HEK293 (cell line): ENCODE results near the gene VPS35L.

Source experiments
- CTCF ChIA-PET: fragments of 350-600 bp; formaldehyde crosslinking; extraction: SDS; loops from one replicate; lab custom pipeline; 2021; ENCODE audit warnings: antibody characterized with exemption; lab: Yijun Ruan, JAX
- POLR2A ChIA-PET: fragments of 300-600 bp; formaldehyde crosslinking; extraction: SDS; loops from one replicate; lab custom pipeline; 2020; ENCODE audit warnings: antibody characterized with exemption, inconsistent platforms; lab: Yijun Ruan, JAX
- H3K27ac ChIP-seq: fragments of 200-500 bp; sonication (Bioruptor generic); 2 replicates; pipeline ENCODE4 v1.5.1; 2014; ENCODE audit warnings: low read depth, low read length, control low read depth, inconsistent platforms; ENCODE audit errors: extremely low read depth
- H3K36me3 ChIP-seq, 2 experiments: fragments of 200-500 bp in 1 of 2; sonication (Bioruptor generic) in 1 of 2; 1 replicate in 1 of 2; 2 replicates in 1 of 2; pipeline ENCODE4 v1.5.1; 2014 to 2017; ENCODE audit warnings: inconsistent platforms in 2 of 2, low read length in 2 of 2; ENCODE audit not compliant: control insufficient read depth in 2 of 2, insufficient read depth in 1 of 2
- H3K4me1 ChIP-seq: fragments of 200-500 bp; sonication (Bioruptor generic); 2 replicates; pipeline ENCODE4 v1.5.1; 2014; ENCODE audit warnings: mild to moderate bottlenecking, low read length, inconsistent platforms; ENCODE audit not compliant: control insufficient read depth, insufficient read depth
- H3K4me3 ChIP-seq: 2 replicates; pipeline ENCODE4 v1.5.1; 2011; ENCODE audit warnings: low read depth, mild to moderate bottlenecking, control low read depth, low read length, moderate library complexity
- H3K9me3 ChIP-seq: fragments of 200-500 bp; sonication (Bioruptor generic); 2 replicates; pipeline ENCODE4 v1.5.1; 2014; ENCODE audit warnings: low read depth, low read length, inconsistent platforms; ENCODE audit not compliant: control insufficient read depth, insufficient read depth
- BCL11B ChIP-seq: fragments of 450-650 bp; formaldehyde crosslinking; IDR thresholded peaks from 2 replicates; pipeline ENCODE4 v1.5.1; 2016; ENCODE audit warnings: low read depth, missing biosample characterization, missing genetic modification characterization
- GFI1B ChIP-seq: fragments of 450-650 bp; formaldehyde crosslinking; IDR thresholded peaks from 2 replicates; pipeline ENCODE4 v1.5.1; 2016; ENCODE audit warnings: missing biosample characterization, missing genetic modification characterization
- GLIS2 ChIP-seq: fragments of 450-650 bp; formaldehyde crosslinking; IDR thresholded peaks from 2 replicates; pipeline ENCODE4 v1.5.1; 2016; ENCODE audit warnings: missing biosample characterization, missing genetic modification characterization
- IKZF3 ChIP-seq: fragments of 450-650 bp; IDR thresholded peaks from 2 replicates; pipeline ENCODE4 v1.5.0; 2018; ENCODE audit warnings: missing biosample characterization, mild to moderate bottlenecking, missing genetic modification characterization, moderate library complexity
- KLF16 ChIP-seq: fragments of 450-650 bp; formaldehyde crosslinking; IDR thresholded peaks from 2 replicates; pipeline ENCODE4 v1.5.1; 2017; ENCODE audit warnings: missing biosample characterization, missing genetic modification characterization
- PRDM1 ChIP-seq: fragments of 450-650 bp; formaldehyde crosslinking; IDR thresholded peaks from 2 replicates; pipeline ENCODE4; 2016; ENCODE audit warnings: missing biosample characterization, missing genetic modification characterization
- ZFP41 ChIP-seq: fragments of 450-650 bp; formaldehyde crosslinking; IDR thresholded peaks from 2 replicates; pipeline ENCODE4 v1.5.1; 2016; ENCODE audit warnings: missing biosample characterization, missing genetic modification characterization, borderline replicate concordance
- ZNF146 ChIP-seq: fragments of 450-650 bp; formaldehyde crosslinking; IDR thresholded peaks from 2 replicates; pipeline ENCODE4 v1.5.1; 2016; ENCODE audit warnings: missing biosample characterization, missing genetic modification characterization
- ZNF211 ChIP-seq: fragments of 450-650 bp; formaldehyde crosslinking; IDR thresholded peaks from 2 replicates; pipeline ENCODE4 v1.5.1; 2016; ENCODE audit warnings: low read depth, missing biosample characterization, missing genetic modification characterization
- ZNF248 ChIP-seq: fragments of 450-650 bp; formaldehyde crosslinking; IDR thresholded peaks from 2 replicates; pipeline ENCODE4 v1.5.1; 2017; ENCODE audit warnings: missing biosample characterization, missing genetic modification characterization
- ZNF354C ChIP-seq: fragments of 450-650 bp; formaldehyde crosslinking; IDR thresholded peaks from 2 replicates; pipeline ENCODE4 v1.5.1; 2016; ENCODE audit warnings: missing biosample characterization, missing genetic modification characterization, low read depth, borderline replicate concordance
- ZNF514 ChIP-seq: fragments of 450-650 bp; formaldehyde crosslinking; IDR thresholded peaks from 2 replicates; pipeline ENCODE4 v1.5.1; 2016; ENCODE audit warnings: missing biosample characterization, missing genetic modification characterization
- ZNF530 ChIP-seq: fragments of 450-650 bp; formaldehyde crosslinking; IDR thresholded peaks from 2 replicates; pipeline ENCODE4 v1.5.1; 2016; ENCODE audit warnings: low read depth, missing biosample characterization, missing genetic modification characterization
- ZNF555 ChIP-seq: fragments of 450-650 bp; formaldehyde crosslinking; conservative IDR thresholded peaks from 2 replicates; pipeline ENCODE4 v1.5.1; 2017; ENCODE audit warnings: missing biosample characterization, mild to moderate bottlenecking, missing genetic modification characterization, inconsistent platforms
- ZNF654 ChIP-seq: fragments of 450-650 bp; formaldehyde crosslinking; IDR thresholded peaks from 2 replicates; pipeline ENCODE4 v1.5.1; 2016; ENCODE audit warnings: low read depth, missing biosample characterization, missing genetic modification characterization
- ZNF768 ChIP-seq: fragments of 450-650 bp; formaldehyde crosslinking; IDR thresholded peaks from 2 replicates; pipeline ENCODE4 v1.5.1; 2018; ENCODE audit warnings: missing biosample characterization, mild to moderate bottlenecking, missing genetic modification characterization
- TF ChIP-seq, protein P1 (sequence below): fragments of 450-650 bp; formaldehyde crosslinking; IDR thresholded peaks from 2 replicates; pipeline ENCODE4 v1.5.1; 2016; ENCODE audit warnings: missing biosample characterization, missing genetic modification characterization
- TF ChIP-seq, protein P2 (sequence below): fragments of 450-650 bp; formaldehyde crosslinking; IDR thresholded peaks from 2 replicates; pipeline ENCODE4 v1.5.1; 2017; ENCODE audit warnings: missing biosample characterization, mild to moderate bottlenecking, missing genetic modification characterization, moderate library complexity
- TF ChIP-seq, protein P3 (sequence below): fragments of 450-650 bp; IDR thresholded peaks from 2 replicates; pipeline ENCODE4 v1.5.1; 2018; ENCODE audit warnings: missing biosample characterization, missing genetic modification characterization
- TF ChIP-seq, protein P4 (sequence below): fragments of 450-650 bp; formaldehyde crosslinking; IDR thresholded peaks from 2 replicates; pipeline ENCODE4 v1.5.1; 2017; ENCODE audit warnings: missing biosample characterization, missing genetic modification characterization
- TF ChIP-seq, protein P5 (sequence below): fragments of 450-650 bp; formaldehyde crosslinking; optimal IDR thresholded peaks from 2 replicates; pipeline ENCODE3; 2016; ENCODE audit warnings: missing biosample characterization, mild to moderate bottlenecking, missing genetic modification characterization

VPS35L gene

DNA sequence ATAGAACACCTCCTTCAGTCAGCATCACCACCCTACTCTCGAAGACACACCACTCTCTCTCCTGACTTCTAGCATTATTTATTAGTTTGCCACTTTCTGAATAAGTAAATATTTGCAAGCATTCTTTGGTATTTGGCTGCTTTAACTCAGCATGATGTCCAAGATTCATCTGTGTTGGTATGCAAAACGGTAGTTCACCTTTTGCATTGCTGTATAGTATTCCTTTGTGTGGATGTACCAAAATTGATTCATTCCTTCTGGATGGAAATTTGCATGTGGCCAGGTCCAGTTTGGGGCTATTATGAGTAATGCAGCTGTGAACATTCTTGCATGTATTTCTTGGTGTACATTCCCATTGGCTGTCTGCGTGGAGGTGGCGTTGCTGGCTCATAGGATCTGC, 129.7 kb downstream of the VPS35L start:
- H3K4me3 ChIP-seq = no peak overlapping the region
- peaks cover 12 to 34% of the 10 kb centered on the region in 2 experiments; a peak in 2 of 3 replicates for H3K36me3 ChIP-seq
- ChIA-PET POLR2A (no interaction called here), CTCF (no interaction called here)
- H3K9me3 ChIP-seq = no peaks in the 10 kb centered on the region
- TF ChIP-seq ZNF354C (tag by site-specific recombination) (no peak), KLF16 (no peak), ZNF146 (tag by site-specific recombination) (peak; percentile 95), IKZF3 (tag by site-specific recombination) (no peak), GFI1B (tag by site-specific recombination) (no peak), ZNF654 (tag by site-specific recombination) (no peak), ZNF530 (tag by site-specific recombination) (no peak), ZNF248 (no peak)
- TF ChIP-seq, protein P1, sequence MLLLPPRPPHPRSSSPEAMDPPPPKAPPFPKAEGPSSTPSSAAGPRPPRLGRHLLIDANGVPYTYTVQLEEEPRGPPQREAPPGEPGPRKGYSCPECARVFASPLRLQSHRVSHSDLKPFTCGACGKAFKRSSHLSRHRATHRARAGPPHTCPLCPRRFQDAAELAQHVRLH = 0 out of 2 replicates have a peak, but pooled peaks have one; percentile 46
- TF ChIP-seq, protein P2, sequence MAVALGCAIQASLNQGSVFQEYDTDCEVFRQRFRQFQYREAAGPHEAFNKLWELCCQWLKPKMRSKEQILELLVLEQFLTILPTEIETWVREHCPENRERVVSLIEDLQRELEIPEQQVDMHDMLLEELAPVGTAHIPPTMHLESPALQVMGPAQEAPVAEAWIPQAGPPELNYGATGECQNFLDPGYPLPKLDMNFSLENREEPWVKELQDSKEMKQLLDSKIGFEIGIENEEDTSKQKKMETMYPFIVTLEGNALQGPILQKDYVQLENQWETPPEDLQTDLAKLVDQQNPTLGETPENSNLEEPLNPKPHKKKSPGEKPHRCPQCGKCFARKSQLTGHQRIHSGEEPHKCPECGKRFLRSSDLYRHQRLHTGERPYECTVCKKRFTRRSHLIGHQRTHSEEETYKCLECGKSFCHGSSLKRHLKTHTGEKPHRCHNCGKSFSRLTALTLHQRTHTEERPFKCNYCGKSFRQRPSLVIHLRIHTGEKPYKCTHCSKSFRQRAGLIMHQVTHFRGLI (tag by site-specific recombination) = no peak
- H3K27ac ChIP-seq = no peak overlapping the region
- no peaks in the 10 kb centered on the region for H3K4me1 ChIP-seq

DNA sequence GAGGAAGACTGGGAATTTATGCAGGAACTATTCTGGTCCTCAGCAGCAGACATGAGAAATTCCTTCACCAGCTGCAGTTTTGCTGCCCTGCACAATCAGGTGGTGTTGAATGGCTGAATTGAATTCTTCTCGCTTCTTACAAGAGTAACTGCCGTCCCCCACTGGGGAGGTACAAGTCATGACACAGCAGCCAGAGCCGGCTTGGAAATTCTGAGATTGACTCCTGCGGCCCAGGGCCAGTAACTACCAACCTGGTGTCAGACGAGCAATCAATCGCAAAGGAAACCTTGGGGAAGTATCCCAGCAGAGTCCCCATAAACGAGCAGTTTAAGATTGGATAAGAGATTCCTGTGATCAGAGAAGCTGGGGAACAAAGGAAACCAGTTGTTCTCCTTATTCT, 131.8 kb downstream of the VPS35L start:
- ChIA-PET POLR2A (no interaction called here), CTCF (no interaction called here)
- Histone ChIP-seq H3K36me3 (peaks cover 12 to 36% of the 10 kb centered on the region in 2 experiments; a peak in 2 of 3 replicates), H3K27ac (no peak overlapping the region), H3K4me3 (no peak overlapping the region), H3K9me3 (no peaks in the 10 kb centered on the region), H3K4me1 (no peaks in the 10 kb centered on the region)
- TF ChIP-seq, protein P1 = no peak
- TF ChIP-seq, protein P2 (tag by site-specific recombination) = no peak
- TF ChIP-seq ZFP41 (tag by site-specific recombination) (no peak), ZNF211 (tag by site-specific recombination) (no peak)
- TF ChIP-seq, protein P3, sequence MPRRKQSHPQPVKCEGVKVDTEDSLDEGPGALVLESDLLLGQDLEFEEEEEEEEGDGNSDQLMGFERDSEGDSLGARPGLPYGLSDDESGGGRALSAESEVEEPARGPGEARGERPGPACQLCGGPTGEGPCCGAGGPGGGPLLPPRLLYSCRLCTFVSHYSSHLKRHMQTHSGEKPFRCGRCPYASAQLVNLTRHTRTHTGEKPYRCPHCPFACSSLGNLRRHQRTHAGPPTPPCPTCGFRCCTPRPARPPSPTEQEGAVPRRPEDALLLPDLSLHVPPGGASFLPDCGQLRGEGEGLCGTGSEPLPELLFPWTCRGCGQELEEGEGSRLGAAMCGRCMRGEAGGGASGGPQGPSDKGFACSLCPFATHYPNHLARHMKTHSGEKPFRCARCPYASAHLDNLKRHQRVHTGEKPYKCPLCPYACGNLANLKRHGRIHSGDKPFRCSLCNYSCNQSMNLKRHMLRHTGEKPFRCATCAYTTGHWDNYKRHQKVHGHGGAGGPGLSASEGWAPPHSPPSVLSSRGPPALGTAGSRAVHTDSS (tag by site-specific recombination) = no peak

DNA sequence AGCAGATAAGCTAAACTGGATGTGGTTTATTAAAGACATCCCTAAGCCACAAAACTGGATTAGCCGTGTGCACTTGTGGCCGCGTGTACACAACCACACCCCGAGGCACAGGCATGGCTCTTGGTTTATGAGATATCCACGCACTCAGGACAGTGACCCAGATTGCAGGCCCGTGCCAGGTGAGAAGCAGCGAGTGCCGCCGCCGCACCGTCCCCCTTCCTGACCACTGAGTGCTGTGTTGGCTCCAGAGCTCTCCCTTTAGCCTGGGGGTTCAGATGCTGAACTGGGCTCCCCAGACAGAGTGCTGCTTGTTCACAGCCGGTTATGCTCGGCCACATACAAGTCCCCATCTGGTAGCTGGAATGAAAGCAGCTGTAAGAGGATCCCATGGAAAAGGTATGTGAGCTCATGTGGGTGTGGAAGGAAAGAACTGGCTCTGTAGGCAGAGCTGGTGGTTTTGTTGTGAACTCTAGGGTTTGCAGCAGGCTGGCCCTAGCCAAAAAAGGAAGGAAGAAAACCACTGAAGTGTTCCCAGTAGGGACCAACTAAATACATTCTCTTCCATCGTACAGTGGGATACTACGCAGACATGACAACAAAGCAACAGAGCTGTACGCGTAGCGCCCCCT, 133.0 kb downstream of the VPS35L start:
- Histone ChIP-seq H3K9me3 (no peaks in the 10 kb centered on the region), H3K36me3 (peaks cover 6 to 34% of the 10 kb centered on the region in 2 experiments; a peak in 2 of 3 replicates), H3K4me1 (no peaks in the 10 kb centered on the region), H3K27ac (no peak overlapping the region), H3K4me3 (no peak overlapping the region)
- ChIA-PET POLR2A (interaction anchor here (0.7 kb wide), 2 partner anchors 652 to 1413 kb away, joined by 3 to 4 read pairs; no protein-coding TSS in a partner anchor), CTCF (interaction anchor here (0.7 kb wide), 1 partner anchor 12 kb away, joined by 3 read pairs; no protein-coding TSS in a partner anchor)
- no peak for TF ChIP-seq GLIS2 (tag by site-specific recombination)
- no peak for TF ChIP-seq PRDM1
- TF ChIP-seq ZNF514 = no peak
- TF ChIP-seq, protein P4, sequence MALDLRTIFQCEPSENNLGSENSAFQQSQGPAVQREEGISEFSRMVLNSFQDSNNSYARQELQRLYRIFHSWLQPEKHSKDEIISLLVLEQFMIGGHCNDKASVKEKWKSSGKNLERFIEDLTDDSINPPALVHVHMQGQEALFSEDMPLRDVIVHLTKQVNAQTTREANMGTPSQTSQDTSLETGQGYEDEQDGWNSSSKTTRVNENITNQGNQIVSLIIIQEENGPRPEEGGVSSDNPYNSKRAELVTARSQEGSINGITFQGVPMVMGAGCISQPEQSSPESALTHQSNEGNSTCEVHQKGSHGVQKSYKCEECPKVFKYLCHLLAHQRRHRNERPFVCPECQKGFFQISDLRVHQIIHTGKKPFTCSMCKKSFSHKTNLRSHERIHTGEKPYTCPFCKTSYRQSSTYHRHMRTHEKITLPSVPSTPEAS (tag by site-specific recombination) = no peak
- TF ChIP-seq, protein P2 (tag by site-specific recombination) = no peak
- no peak for TF ChIP-seq ZNF768 (tag by site-specific recombination)
- no peak for TF ChIP-seq BCL11B (tag by site-specific recombination)
- TF ChIP-seq ZNF555 = no peak
- TF ChIP-seq, protein P5, sequence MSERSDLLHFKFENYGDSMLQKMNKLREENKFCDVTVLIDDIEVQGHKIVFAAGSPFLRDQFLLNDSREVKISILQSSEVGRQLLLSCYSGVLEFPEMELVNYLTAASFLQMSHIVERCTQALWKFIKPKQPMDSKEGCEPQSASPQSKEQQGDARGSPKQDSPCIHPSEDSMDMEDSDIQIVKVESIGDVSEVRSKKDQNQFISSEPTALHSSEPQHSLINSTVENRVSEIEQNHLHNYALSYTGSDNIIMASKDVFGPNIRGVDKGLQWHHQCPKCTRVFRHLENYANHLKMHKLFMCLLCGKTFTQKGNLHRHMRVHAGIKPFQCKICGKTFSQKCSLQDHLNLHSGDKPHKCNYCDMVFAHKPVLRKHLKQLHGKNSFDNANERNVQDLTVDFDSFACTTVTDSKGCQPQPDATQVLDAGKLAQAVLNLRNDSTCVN (tag by site-specific recombination) = no peak
